Measurements from ENCODE around the gene TBC1D17.

DNA sequence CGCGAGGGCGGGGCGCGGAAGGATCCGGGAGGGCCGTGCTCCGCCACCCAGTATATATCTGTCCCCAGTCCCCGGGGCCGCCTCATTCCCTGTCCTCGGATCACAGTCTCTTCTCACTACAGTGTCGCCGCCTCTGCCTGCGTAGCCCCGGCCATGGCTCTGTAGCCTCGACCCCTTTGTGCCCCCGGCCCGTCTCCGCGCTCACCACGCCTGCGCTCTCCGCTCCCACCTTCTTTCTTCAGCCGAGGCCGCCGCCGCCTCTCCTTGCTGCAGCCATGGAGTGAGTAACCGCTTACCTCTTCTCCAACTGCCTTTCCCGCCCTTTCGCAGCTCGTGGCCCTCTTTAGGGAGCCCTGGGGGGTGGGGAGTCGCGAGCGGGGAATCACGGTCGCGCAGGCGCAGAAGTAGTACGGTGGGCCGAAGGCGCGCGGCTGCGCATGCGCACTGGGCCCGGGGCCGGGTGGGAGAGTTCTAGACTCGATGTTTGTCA lies 51.7 kb downstream of the TBC1D17 start, which contains the start of the genes ATF5 and NUP62:
- TF ChIP-seq EZH2phosphoT487 (conservative IDR thresholded peaks at IDR 0.05; ENCODE audit: low read length): no peak
- TF ChIP-seq, protein P1, sequence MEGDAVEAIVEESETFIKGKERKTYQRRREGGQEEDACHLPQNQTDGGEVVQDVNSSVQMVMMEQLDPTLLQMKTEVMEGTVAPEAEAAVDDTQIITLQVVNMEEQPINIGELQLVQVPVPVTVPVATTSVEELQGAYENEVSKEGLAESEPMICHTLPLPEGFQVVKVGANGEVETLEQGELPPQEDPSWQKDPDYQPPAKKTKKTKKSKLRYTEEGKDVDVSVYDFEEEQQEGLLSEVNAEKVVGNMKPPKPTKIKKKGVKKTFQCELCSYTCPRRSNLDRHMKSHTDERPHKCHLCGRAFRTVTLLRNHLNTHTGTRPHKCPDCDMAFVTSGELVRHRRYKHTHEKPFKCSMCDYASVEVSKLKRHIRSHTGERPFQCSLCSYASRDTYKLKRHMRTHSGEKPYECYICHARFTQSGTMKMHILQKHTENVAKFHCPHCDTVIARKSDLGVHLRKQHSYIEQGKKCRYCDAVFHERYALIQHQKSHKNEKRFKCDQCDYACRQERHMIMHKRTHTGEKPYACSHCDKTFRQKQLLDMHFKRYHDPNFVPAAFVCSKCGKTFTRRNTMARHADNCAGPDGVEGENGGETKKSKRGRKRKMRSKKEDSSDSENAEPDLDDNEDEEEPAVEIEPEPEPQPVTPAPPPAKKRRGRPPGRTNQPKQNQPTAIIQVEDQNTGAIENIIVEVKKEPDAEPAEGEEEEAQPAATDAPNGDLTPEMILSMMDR (IDR thresholded peaks at IDR 0.05; ENCODE audit: insufficient read depth, low read length, poor library complexity, severe bottlenecking): no peak

Data from SU-DHL-6 (cell line).